NCI-H748 (cell line): ENCODE results near the gene PRKG1.

ENCODE experiments used
- DNase-seq: peaks from one replicate; lab custom pipeline; 2025; ENCODE audit not compliant: unreplicated experiment; lab: John Stamatoyannopoulos, UW

PRKG1 gene

GRCh38 chr10:51075873-51076229 lies 1.6 kb downstream of the PRKG1 start:
- DNase-seq = no peak

GRCh38 chr10:51076299-51076841 lies 2.1 kb downstream of the PRKG1 start:
- DNase-seq = no peak

DNA sequence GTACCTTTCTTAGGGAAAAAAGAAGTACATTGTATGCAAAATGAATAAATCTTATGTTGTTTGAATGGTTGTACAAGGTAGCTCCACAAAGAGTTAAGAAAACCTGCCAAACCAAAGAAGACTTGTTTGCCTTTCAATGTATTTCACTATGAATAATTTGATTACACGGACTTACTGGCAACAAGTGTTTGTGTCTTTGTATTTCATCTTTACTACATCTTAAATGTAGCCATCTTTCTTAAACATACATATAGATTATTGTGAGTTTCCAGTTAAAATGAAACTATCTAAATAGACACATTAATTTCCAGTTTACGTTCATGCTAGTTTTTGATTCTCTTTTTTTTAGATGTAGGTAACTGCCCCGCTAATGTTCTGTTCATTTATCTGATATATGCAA lies 2.8 kb downstream of the PRKG1 start:
- DNase-seq = no peak

DNA sequence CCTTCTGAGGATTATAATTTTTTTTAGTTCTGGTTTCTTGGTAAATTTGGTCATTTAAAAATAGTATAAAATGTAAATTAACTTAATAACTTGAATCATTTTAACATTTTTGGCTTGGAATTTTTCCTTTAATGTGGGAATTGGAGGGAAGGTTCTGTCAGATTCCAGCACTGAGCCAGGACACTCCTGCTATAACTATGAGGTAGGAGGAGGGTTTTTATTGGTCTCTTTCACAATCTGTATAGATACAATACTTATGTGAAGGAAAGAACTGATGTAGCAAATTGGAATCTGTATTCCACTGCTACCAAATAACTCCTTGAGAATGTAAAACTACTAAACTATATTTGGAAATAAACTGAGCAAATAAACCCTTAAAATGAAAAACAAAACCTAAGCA lies 3.2 kb downstream of the PRKG1 start:
- no peak for DNase-seq

- no peak for DNase-seq
These were observed 5.0 kb downstream of the PRKG1 start for GRCh38 chr10:51079331-51079730.

GRCh38 chr10:51079766-51080165 lies 5.5 kb downstream of the PRKG1 start:
- DNase-seq = no peak

DNA sequence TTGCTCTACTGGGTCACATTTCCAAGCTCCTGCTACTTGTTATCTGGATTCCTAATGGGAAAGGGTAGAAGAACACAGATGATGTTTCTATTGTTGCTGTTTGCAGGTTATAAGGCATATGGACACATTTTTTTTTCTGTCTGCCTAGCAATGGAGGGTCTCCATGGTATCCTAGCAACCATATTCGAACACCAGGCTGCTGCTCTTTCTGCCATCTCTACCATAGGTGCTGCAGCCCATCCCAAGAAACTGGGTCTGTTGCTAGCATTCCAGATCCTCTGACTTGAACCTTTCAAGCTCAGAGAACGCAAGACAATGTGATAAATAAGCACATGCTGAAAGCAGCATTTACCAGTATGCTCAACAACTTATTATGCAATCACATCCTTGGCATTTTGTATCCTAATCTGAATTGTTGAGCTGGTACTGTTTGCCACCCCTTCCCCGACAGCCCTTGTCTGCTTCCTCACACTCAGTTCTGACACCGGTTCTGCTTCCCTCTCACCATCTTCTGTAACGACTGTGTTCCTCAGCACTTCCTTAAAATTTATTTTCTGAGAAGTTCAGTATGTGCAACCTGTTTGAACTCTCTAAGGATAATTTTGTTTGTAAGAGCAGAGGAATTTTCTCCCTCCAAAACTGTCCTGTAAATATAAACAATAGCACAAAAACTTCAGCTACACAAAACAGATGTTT lies 6.2 kb downstream of the PRKG1 start:
- DNase-seq = no peak

DNA sequence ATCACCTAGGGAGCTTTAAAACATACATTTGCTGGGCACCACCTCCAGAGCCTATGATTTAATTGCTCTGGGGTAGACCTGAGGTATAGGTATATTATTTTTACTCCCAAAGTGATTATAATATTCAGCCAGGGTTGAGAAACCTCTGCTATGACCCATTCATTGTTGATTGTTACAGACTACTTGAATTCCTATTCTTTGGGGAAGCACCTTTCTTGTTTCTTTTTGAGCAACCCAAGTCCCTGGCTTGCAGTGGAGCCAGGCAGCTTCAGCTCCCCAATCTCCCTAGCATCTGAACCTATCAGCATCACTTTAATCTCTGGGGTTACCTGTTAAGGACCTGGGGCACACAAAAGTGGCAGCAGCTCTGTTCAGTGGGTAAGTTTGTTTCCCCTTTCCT lies 8.6 kb downstream of the PRKG1 start:
- DNase-seq = no peak

GRCh38 chr10:51083356-51083853 lies 9.1 kb downstream of the PRKG1 start:
- no peak for DNase-seq

- no peak for DNase-seq
These were observed 10.9 kb downstream of the PRKG1 start for GRCh38 chr10:51085204-51085603.

- DNase-seq = no peak
These were observed 12.4 kb downstream of the PRKG1 start for GRCh38 chr10:51086710-51087109.

GRCh38 chr10:51087114-51087513 lies 12.8 kb downstream of the PRKG1 start:
- no peak for DNase-seq

DNA sequence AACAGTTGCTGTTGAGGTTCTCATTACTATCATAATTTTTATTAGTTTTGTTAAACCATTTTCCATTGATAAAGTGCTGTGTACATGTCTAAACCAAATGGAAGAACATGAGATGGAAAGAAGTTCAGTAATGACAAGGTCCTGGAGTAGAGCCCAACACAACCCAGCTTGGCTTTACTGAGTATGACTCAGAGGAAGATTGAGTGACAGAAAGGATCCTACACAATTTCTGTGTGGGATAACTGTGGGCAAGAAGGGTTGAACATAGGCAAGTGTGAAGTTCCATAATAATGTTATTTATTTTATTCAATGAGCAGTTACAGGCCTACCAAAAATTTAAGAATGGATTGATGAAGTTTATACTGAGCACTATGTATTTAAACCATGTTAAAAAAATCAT lies 15.9 kb downstream of the PRKG1 start:
- DNase-seq = no peak

DNA sequence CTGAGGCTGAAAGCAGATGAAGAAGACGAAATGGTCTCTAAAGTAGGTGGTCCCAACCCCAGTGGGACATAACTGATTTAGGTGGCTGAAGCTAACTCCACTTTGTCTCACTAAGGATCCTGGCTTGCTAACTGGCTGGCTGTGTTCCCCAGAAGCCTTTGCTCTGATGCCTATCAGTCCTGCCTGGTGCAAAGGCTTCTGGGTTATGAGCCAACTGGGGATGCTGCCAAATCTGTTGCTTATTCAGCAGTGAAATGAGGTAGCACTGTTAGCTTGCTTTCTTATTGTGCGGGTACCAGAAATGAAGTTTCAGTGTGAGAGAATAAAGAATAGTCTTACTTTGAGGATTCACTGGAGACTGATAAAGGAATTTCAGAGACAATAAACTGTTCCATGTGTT lies 18.1 kb downstream of the PRKG1 start:
- DNase-seq = no peak

DNA sequence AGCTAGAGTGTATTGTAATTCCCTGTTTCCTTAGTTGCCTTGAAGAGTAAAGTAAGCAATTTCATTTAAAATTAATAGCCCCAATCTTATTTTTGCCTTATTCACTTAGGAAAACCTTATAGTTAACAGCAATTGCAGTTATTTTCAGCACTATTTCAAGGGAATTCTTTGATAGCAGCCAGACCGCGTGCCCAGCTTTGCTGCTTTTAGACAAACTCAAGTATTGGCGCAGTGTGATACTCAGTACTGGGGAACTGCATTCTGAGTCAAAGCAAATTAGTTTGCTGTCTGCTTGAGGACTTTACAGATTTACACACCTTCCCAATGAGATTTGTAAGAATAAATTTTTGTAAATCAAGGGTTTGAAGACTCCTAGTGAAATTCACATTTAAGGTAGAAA lies 21.2 kb downstream of the PRKG1 start:
- no peak for DNase-seq

- DNase-seq = no peak
These were observed 23.3 kb downstream of the PRKG1 start for GRCh38 chr10:51097546-51097945.

GRCh38 chr10:51100221-51100620 lies 25.9 kb downstream of the PRKG1 start:
- no peak for DNase-seq

DNA sequence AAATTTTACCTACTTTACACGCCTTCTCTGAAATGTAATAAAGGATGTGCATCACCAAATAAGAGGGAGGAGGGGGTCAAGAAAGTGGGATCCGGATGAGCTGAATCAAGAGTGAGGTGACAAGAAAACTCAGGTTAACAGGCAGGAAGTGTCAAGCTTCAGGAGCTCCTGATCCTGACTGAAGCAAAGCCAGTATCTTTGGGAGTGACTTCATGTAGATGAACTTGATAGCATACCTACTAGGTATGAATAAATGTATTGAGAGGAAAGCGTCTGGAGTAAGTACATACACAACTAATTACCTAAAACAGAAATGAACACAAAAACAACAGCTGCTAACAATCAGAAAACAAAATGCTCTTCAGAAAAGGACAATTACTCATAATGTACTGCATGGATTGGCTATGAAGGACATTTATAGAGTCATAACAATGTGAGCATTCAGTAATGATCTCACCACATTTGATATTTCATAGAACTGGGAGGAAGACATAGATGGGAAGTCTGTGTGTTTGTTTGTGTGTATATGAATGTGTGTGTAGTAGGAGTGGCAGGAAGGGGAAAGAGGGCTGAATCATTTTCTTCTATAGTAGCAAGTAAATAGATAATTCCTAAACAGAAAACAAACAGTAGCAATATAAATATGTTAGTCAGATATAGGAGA lies 29.4 kb downstream of the PRKG1 start:
- no peak for DNase-seq

GRCh38 chr10:51106311-51106945 lies 32.1 kb downstream of the PRKG1 start:
- DNase-seq = no peak

DNA sequence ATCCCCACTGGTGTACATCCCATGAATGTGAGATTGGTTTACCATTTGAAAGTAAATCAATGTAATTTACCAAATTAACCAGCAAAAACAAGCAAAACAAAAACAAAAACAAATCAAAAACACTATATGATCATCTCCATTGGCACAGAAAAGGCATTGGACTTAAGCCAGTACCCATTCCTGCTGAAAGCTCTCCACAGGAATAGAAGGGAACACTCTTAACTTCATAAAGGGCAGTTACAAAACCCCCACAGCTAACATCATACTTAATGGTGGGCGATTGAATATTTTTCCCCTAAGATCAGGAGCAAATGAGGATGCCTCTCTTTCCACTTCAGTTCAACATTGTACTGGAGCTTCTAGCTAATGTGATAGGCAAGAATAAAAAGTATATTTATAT lies 34.1 kb downstream of the PRKG1 start:
- DNase-seq = no peak

GRCh38 chr10:51109801-51110533 lies 35.7 kb downstream of the PRKG1 start:
- DNase-seq = no peak
